ENCODE data around the gene WDPCP. TPM values are rescaled to one million over a fixed set of nuclear protein-coding genes. Genes with fewer than 3 reads are reported as not detected.
"Not testable (repeated sequence)": the region's sequence is repeated elsewhere in the genome, so short reads cannot be mapped to it uniquely, and the experiment has no call there.

WDPCP gene
- total and polyA plus RNA-seq, 9 donors = 5.5 to 11.7 (median 7.6) TPM

DNA sequence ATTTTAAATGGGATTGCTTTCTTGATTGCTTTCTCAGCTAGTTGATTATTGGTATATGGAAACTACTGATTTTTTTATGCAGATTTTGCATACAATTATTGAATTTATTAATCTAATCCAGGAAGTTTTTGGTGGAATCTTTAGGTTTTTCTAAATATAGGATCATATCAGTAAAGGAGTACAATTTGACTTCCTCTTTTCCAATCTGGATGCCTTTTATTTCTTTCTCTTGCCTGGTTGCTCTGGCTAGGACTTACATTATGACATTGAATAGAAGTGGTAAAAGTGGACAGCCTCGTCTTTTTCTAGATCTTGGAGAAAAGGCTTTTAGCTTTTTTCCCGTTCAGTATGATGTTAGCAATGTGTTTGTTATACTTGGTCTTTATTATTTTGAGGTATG lies 486.3 kb downstream of the WDPCP start:
- Histone ChIP-seq H3K9me3 (replicated peaks; ENCODE audit: control insufficient read depth, low read depth, low read length) (peaks cover 20% of the 10 kb centered on the region), H3K27me3 (ENCODE audit: control insufficient read depth, insufficient read depth, low read length) (no peaks in the 10 kb centered on the region)
- WGBS (ENCODE audit: insufficient coverage) = no CpG with 5 or more reads among the region's 2 CpGs

DNA sequence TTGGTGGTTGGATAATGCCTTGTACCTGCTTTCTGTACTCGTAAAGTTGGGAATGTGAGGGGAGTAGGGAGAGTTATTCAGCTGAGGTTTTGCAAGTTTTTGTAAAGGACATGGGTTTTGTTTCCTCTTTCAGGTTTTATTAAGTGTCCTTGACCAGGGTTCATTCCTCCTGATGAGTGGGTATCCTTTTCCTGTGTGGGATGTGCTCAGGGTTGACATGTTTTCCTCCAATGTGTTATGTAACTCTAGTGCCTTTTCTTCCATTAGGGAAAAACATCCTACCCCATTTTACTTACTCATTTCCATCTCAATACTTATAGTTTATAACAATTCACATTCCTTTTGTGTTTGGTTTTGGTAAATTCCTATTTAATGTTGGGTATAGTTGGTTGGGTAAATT lies 489.2 kb downstream of the WDPCP start:
- H3K9me3 ChIP-seq (replicated peaks; ENCODE audit: control insufficient read depth, low read depth, low read length) = peaks cover 2% of the 10 kb centered on the region
- no CpG with 5 or more reads among the region's 1 CpG for WGBS (ENCODE audit: insufficient coverage)
- no peaks in the 10 kb centered on the region for H3K27me3 ChIP-seq (ENCODE audit: control insufficient read depth, insufficient read depth, low read length)
- DNase-seq = no peak
- H3K36me3 ChIP-seq (ENCODE audit: control insufficient read depth, insufficient read depth, low read length) = no peaks in the 10 kb centered on the region
- no peaks in the 10 kb centered on the region for H3K4me1 ChIP-seq (ENCODE audit: control insufficient read depth, insufficient read depth, low read length)
- H3K4me3 ChIP-seq (ENCODE audit: low read length) = no peak overlapping the region
- H3K27ac ChIP-seq (ENCODE audit: low read length) = no peak overlapping the region

More for the DNA sequence above, 486.3 kb downstream of the WDPCP start:
- no peak for DNase-seq
- Histone ChIP-seq H3K36me3 (ENCODE audit: control insufficient read depth, insufficient read depth, low read length) (no peaks in the 10 kb centered on the region), H3K4me3 (ENCODE audit: low read length) (no peak overlapping the region), H3K27ac (ENCODE audit: low read length) (no peak overlapping the region), H3K4me1 (ENCODE audit: control insufficient read depth, insufficient read depth, low read length) (no peaks in the 10 kb centered on the region)

GRCh38 chr2:63096491-63096890 lies 491.8 kb downstream of the WDPCP start:
- Histone ChIP-seq H3K27ac (ENCODE audit: low read length) (no peak overlapping the region), H3K27me3 (ENCODE audit: control insufficient read depth, insufficient read depth, low read length) (no peaks in the 10 kb centered on the region), H3K4me1 (ENCODE audit: control insufficient read depth, insufficient read depth, low read length) (no peaks in the 10 kb centered on the region), H3K36me3 (ENCODE audit: control insufficient read depth, insufficient read depth, low read length) (no peaks in the 10 kb centered on the region), H3K9me3 (replicated peaks; ENCODE audit: control insufficient read depth, low read depth, low read length) (no peaks in the 10 kb centered on the region), H3K4me3 (ENCODE audit: low read length) (no peak overlapping the region)
- WGBS (ENCODE audit: insufficient coverage) = no CpG with 5 or more reads among the region's 1 CpG
- no peak for DNase-seq

DNA sequence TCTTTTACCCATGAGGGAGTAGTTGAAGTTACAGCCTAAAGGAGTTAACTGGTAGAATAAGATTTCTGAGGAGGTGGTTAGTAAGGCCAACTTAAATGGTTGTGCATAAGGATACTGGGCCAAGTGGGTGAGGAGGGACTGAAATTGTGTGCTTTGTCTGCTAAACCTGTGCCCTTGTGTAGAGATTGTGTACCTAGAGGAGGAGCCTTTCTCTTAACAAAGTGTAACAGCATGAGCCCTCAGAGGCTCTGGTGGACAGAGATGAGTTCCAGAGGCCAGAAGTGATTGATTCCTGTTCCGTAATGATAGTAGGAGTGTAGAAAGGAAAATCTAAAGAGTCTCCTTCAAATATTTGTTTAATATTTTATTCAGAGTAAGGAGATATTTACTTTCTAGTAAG lies 494.8 kb downstream of the WDPCP start:
- no CpG with 5 or more reads among the region's 1 CpG for WGBS (ENCODE audit: insufficient coverage)
- Histone ChIP-seq H3K4me1 (ENCODE audit: control insufficient read depth, insufficient read depth, low read length) (no peaks in the 10 kb centered on the region), H3K9me3 (replicated peaks; ENCODE audit: control insufficient read depth, low read depth, low read length) (no peaks in the 10 kb centered on the region), H3K27me3 (ENCODE audit: control insufficient read depth, insufficient read depth, low read length) (no peaks in the 10 kb centered on the region), H3K4me3 (ENCODE audit: low read length) (no peak overlapping the region), H3K27ac (ENCODE audit: low read length) (no peak overlapping the region), H3K36me3 (ENCODE audit: control insufficient read depth, insufficient read depth, low read length) (no peaks in the 10 kb centered on the region)
- no peak for DNase-seq

DNA sequence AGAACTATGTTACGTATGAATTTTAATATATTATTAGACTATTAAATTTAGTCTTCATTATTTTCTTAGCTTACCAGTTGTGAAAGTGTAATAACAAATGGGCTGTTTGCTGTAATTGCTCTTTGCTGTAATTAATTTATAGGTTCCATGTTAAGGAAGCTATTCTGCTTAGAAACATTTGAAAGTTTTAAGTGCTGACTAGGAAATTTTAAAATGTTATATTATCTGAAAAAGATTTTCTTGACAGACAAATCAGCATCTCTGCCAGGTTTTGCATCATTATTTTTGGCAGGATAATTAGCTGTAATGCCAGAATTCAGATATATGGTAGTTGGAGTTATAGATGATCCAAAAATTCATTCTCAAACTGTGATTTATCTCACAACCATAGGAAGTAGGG lies 495.4 kb downstream of the WDPCP start:
- WGBS (ENCODE audit: insufficient coverage) = no CpG with 5 or more reads among the region's 1 CpG
- Histone ChIP-seq H3K4me3 (ENCODE audit: low read length) (no peak overlapping the region), H3K27ac (ENCODE audit: low read length) (no peak overlapping the region), H3K27me3 (ENCODE audit: control insufficient read depth, insufficient read depth, low read length) (no peaks in the 10 kb centered on the region), H3K9me3 (replicated peaks; ENCODE audit: control insufficient read depth, low read depth, low read length) (no peaks in the 10 kb centered on the region), H3K36me3 (ENCODE audit: control insufficient read depth, insufficient read depth, low read length) (no peaks in the 10 kb centered on the region), H3K4me1 (ENCODE audit: control insufficient read depth, insufficient read depth, low read length) (no peaks in the 10 kb centered on the region)
- DNase-seq = no peak

DNA sequence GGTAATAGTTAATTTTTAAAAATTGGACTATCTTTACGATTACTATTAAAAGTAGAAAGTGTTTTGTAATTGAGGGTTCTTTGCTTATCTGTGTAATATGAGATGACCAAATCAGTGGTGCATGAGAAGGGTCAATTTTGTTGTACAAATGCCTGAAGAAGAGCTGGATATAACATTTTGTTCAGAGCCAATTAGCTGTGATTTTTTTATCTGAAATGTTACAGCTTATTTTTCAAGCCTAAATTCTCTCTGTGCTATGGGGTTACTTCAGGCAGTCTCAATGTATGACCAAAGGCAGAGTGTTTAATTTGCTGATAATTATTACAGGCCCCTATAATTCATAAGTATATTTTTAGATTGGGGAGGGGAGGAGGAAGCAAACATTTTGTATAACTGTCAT lies 495.9 kb downstream of the WDPCP start:
- no peak for DNase-seq
- WGBS (ENCODE audit: insufficient coverage) = no CpG with 5 or more reads among the region's 1 CpG
- Histone ChIP-seq H3K4me3 (ENCODE audit: low read length) (no peak overlapping the region), H3K9me3 (replicated peaks; ENCODE audit: control insufficient read depth, low read depth, low read length) (no peaks in the 10 kb centered on the region), H3K27ac (ENCODE audit: low read length) (no peak overlapping the region), H3K4me1 (ENCODE audit: control insufficient read depth, insufficient read depth, low read length) (no peaks in the 10 kb centered on the region), H3K36me3 (ENCODE audit: control insufficient read depth, insufficient read depth, low read length) (no peaks in the 10 kb centered on the region), H3K27me3 (ENCODE audit: control insufficient read depth, insufficient read depth, low read length) (no peaks in the 10 kb centered on the region)

- no peaks in the 10 kb centered on the region for H3K36me3 ChIP-seq (ENCODE audit: control insufficient read depth, insufficient read depth, low read length)
- WGBS (ENCODE audit: insufficient coverage) = no CpG with 5 or more reads among the region's 1 CpG
These were observed 501.6 kb downstream of the WDPCP start for GRCh38 chr2:63086687-63087086.

GRCh38 chr2:63081404-63081803 lies 506.9 kb downstream of the WDPCP start:
- Histone ChIP-seq H3K27me3 (ENCODE audit: control insufficient read depth, insufficient read depth, low read length) (no peaks in the 10 kb centered on the region), H3K36me3 (ENCODE audit: control insufficient read depth, insufficient read depth, low read length) (no peaks in the 10 kb centered on the region), H3K9me3 (replicated peaks; ENCODE audit: control insufficient read depth, low read depth, low read length) (no peaks in the 10 kb centered on the region), H3K4me1 (ENCODE audit: control insufficient read depth, insufficient read depth, low read length) (no peaks in the 10 kb centered on the region), H3K4me3 (ENCODE audit: low read length) (no peak overlapping the region), H3K27ac (ENCODE audit: low read length) (no peak overlapping the region)
- WGBS (ENCODE audit: insufficient coverage) = 77% methylated on average over 3 of the region's 4 CpGs
- no peak for DNase-seq

More at GRCh38 chr2:63086687-63087086, 501.6 kb downstream of the WDPCP start:
- no peak for DNase-seq
- H3K27ac ChIP-seq (ENCODE audit: low read length) = no peak overlapping the region
- H3K27me3 ChIP-seq (ENCODE audit: control insufficient read depth, insufficient read depth, low read length) = no peaks in the 10 kb centered on the region
- H3K4me1 ChIP-seq (ENCODE audit: control insufficient read depth, insufficient read depth, low read length) = no peaks in the 10 kb centered on the region
- H3K9me3 ChIP-seq (replicated peaks; ENCODE audit: control insufficient read depth, low read depth, low read length) = no peaks in the 10 kb centered on the region
- H3K4me3 ChIP-seq (ENCODE audit: low read length) = no peak overlapping the region

GRCh38 chr2:63078852-63079606 lies 509.2 kb downstream of the WDPCP start:
- no peaks in the 10 kb centered on the region for H3K4me1 ChIP-seq (ENCODE audit: control insufficient read depth, insufficient read depth, low read length)
- H3K27ac ChIP-seq (ENCODE audit: low read length) = no peak overlapping the region
- WGBS (ENCODE audit: insufficient coverage) = no CpG with 5 or more reads among the region's 4 CpGs
- H3K36me3 ChIP-seq (ENCODE audit: control insufficient read depth, insufficient read depth, low read length) = no peaks in the 10 kb centered on the region
- no peak overlapping the region for H3K4me3 ChIP-seq (ENCODE audit: low read length)
- DNase-seq = no peak
- H3K27me3 ChIP-seq (ENCODE audit: control insufficient read depth, insufficient read depth, low read length) = peaks cover under 1% of the 10 kb centered on the region
- no peaks in the 10 kb centered on the region for H3K9me3 ChIP-seq (replicated peaks; ENCODE audit: control insufficient read depth, low read depth, low read length)

- H3K9me3 ChIP-seq (replicated peaks; ENCODE audit: control insufficient read depth, low read depth, low read length); H3K27me3 ChIP-seq (ENCODE audit: control insufficient read depth, insufficient read depth, low read length); H3K4me3 ChIP-seq (ENCODE audit: low read length); H3K4me1 ChIP-seq (ENCODE audit: control insufficient read depth, insufficient read depth, low read length); H3K27ac ChIP-seq (ENCODE audit: low read length); DNase-seq; H3K36me3 ChIP-seq (ENCODE audit: control insufficient read depth, insufficient read depth, low read length): not testable (repeated sequence)
- WGBS (ENCODE audit: insufficient coverage) = 100% methylated on average over 2 of the region's 4 CpGs
These were observed 513.9 kb downstream of the WDPCP start for GRCh38 chr2:63074399-63074798.

GRCh38 chr2:63073994-63074393 lies 514.3 kb downstream of the WDPCP start:
- no peak for DNase-seq
- no CpG with 5 or more reads among the region's 3 CpGs for WGBS (ENCODE audit: insufficient coverage)
- peaks cover 8% of the 10 kb centered on the region for H3K27me3 ChIP-seq (ENCODE audit: control insufficient read depth, insufficient read depth, low read length)
- no peaks in the 10 kb centered on the region for H3K9me3 ChIP-seq (replicated peaks; ENCODE audit: control insufficient read depth, low read depth, low read length)
- no peaks in the 10 kb centered on the region for H3K36me3 ChIP-seq (ENCODE audit: control insufficient read depth, insufficient read depth, low read length)
- no peaks in the 10 kb centered on the region for H3K4me1 ChIP-seq (ENCODE audit: control insufficient read depth, insufficient read depth, low read length)
- no peak overlapping the region for H3K4me3 ChIP-seq (ENCODE audit: low read length)
- H3K27ac ChIP-seq (ENCODE audit: low read length) = no peak overlapping the region
